ENCODE measurements around the gene IER3. TPM values are rescaled to one million over a fixed set of nuclear protein-coding genes. Genes with fewer than 3 reads are reported as not detected.

IER3 gene
- total RNA-seq, 1 experiment from 2014 or later: 82.4 TPM

DNA sequence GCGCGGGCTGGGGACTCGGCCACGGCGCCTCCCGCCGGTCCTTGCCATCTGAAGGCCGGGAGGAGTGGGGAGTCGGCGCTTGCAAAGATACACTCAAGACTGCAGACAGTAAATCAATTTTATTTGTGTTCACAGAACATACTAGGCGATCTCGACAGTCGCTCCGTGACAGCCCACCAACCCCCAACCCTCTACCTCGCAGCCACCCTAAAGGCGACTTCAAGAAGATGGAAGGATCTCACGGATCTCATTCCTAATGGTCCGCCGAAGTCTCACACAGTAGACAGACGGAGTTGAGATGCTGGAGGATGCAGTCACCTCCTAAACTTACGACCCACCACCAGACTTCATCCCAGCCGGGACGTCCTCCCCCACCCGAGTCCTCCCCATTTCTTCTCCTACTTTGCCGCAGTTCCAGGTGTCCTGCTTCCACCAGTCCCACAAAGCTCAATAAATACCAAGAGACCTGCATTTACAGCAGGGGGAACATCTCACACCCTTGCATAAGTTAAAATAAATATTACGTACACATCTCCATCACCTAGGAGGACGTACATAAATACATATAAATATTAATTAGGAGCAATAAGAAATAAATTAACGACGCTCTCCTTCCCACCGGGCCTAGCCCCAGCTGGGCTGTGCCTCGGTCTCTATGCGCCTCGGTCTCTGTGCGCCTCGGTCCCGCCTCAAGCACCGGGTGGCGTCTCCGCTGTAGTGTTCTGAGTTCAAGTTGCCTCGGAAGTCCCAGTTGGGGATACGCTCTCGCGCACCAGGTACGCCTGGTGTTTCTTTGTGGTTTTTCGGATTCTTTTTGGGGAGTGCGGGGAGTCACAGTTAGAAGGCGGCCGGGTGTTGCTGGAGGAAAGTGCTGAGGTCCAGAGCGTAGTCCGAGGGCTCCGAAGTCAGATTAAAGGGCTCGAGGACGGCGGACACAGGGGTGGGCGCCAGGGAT, 971 bp downstream of the IER3 start (continued):
- TF ChIP-seq TP53 (CRISPR knock-in tag; IDR thresholded peaks at IDR 0.05): no peak
- no peak for TF ChIP-seq CBFB (CRISPR knock-in tag; IDR thresholded peaks at IDR 0.05; ENCODE audit: low read depth)
- TF ChIP-seq, protein P1, sequence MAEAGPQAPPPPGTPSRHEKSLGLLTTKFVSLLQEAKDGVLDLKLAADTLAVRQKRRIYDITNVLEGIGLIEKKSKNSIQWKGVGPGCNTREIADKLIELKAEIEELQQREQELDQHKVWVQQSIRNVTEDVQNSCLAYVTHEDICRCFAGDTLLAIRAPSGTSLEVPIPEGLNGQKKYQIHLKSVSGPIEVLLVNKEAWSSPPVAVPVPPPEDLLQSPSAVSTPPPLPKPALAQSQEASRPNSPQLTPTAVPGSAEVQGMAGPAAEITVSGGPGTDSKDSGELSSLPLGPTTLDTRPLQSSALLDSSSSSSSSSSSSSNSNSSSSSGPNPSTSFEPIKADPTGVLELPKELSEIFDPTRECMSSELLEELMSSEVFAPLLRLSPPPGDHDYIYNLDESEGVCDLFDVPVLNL (CRISPR knock-in tag; IDR thresholded peaks at IDR 0.05; ENCODE audit: borderline replicate concordance, low read depth): no peak
- no peak for TF ChIP-seq ZNF138 (CRISPR knock-in tag; conservative IDR thresholded peaks at IDR 0.05)
- TF ChIP-seq, protein P2, sequence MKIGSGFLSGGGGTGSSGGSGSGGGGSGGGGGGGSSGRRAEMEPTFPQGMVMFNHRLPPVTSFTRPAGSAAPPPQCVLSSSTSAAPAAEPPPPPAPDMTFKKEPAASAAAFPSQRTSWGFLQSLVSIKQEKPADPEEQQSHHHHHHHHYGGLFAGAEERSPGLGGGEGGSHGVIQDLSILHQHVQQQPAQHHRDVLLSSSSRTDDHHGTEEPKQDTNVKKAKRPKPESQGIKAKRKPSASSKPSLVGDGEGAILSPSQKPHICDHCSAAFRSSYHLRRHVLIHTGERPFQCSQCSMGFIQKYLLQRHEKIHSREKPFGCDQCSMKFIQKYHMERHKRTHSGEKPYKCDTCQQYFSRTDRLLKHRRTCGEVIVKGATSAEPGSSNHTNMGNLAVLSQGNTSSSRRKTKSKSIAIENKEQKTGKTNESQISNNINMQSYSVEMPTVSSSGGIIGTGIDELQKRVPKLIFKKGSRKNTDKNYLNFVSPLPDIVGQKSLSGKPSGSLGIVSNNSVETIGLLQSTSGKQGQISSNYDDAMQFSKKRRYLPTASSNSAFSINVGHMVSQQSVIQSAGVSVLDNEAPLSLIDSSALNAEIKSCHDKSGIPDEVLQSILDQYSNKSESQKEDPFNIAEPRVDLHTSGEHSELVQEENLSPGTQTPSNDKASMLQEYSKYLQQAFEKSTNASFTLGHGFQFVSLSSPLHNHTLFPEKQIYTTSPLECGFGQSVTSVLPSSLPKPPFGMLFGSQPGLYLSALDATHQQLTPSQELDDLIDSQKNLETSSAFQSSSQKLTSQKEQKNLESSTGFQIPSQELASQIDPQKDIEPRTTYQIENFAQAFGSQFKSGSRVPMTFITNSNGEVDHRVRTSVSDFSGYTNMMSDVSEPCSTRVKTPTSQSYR (CRISPR knock-in tag; IDR thresholded peaks at IDR 0.05): no peak
- TF ChIP-seq ZNF263 (CRISPR knock-in tag; IDR thresholded peaks at IDR 0.05; ENCODE audit: low read depth): peak; percentile 80; the same call in 1 of the 2 replicates
- TF ChIP-seq ETV6 (CRISPR knock-in tag; IDR thresholded peaks at IDR 0.05): no peak
- TF ChIP-seq ZNF219 (CRISPR knock-in tag; IDR thresholded peaks at IDR 0.05; ENCODE audit: borderline replicate concordance): no peak
- TF ChIP-seq, protein P3, sequence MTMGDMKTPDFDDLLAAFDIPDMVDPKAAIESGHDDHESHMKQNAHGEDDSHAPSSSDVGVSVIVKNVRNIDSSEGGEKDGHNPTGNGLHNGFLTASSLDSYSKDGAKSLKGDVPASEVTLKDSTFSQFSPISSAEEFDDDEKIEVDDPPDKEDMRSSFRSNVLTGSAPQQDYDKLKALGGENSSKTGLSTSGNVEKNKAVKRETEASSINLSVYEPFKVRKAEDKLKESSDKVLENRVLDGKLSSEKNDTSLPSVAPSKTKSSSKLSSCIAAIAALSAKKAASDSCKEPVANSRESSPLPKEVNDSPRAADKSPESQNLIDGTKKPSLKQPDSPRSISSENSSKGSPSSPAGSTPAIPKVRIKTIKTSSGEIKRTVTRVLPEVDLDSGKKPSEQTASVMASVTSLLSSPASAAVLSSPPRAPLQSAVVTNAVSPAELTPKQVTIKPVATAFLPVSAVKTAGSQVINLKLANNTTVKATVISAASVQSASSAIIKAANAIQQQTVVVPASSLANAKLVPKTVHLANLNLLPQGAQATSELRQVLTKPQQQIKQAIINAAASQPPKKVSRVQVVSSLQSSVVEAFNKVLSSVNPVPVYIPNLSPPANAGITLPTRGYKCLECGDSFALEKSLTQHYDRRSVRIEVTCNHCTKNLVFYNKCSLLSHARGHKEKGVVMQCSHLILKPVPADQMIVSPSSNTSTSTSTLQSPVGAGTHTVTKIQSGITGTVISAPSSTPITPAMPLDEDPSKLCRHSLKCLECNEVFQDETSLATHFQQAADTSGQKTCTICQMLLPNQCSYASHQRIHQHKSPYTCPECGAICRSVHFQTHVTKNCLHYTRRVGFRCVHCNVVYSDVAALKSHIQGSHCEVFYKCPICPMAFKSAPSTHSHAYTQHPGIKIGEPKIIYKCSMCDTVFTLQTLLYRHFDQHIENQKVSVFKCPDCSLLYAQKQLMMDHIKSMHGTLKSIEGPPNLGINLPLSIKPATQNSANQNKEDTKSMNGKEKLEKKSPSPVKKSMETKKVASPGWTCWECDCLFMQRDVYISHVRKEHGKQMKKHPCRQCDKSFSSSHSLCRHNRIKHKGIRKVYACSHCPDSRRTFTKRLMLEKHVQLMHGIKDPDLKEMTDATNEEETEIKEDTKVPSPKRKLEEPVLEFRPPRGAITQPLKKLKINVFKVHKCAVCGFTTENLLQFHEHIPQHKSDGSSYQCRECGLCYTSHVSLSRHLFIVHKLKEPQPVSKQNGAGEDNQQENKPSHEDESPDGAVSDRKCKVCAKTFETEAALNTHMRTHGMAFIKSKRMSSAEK (CRISPR knock-in tag; IDR thresholded peaks at IDR 0.05; ENCODE audit: borderline replicate concordance): no peak
- no peak for TF ChIP-seq CREB1 (CRISPR knock-in tag; IDR thresholded peaks at IDR 0.05)

DNA sequence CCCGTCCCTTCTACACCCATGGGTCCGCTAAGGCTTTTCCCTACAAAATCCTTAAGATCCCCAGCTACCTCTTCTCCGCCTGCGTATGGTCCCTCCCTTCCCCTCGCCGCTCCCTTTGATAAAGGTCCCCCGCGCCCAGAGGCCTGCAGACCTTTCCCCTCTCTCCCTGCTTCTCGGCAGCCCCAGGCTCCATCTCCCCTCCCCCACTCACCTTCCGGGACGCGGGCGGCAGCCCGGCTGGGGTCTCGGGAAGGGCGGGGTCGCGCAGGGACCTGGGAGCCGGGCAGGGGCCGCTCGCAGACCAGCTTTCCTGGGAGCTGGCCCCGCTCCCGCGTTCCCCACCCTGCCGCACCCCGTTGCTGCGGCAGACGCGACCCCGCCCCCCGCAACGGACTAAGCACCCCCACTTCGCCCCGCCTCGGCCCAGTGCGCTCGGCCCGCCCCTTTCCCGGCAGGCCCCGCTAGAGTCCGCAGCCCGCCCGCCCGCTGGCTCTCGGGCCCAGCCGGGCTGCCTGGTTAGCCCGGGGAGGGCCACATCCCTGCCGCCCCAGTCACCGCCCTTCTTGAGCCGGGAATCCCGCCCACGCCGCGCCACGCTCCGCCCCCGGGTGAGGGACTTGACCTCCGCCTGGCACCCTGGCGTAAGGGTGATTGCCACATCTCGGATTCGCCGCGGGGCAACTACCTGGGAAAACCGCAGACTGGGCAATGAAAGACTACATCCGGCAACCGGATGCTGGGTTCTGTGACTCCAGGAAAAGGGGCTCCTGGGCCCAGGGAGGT, 1.8 kb downstream of the IER3 start, which contains the start of gene FLOT1:
TSS of gene FLOT1 (minus strand) at position 372 of the 783 bp plus-strand sequence. CDS start 498 bp downstream, outside the sequence.
- Mint-ChIP-seq H3K36me3 (peaks cover 47% of the 10 kb centered on the region), H3K4me1 (peaks cover 25% of the 10 kb centered on the region), H3K4me3 (peak within 1 kb of the TSS; percentile 98), H3K9me3 (no peaks in the 10 kb centered on the region), H3K27ac (peak within 1 kb of the TSS; percentile 91), H3K27me3 (ENCODE audit: low read depth) (peaks cover 5% of the 10 kb centered on the region; the same call in 1 of the 2 replicates)
- DNase-seq (ENCODE audit: low spot score) (peak; percentile 95), ATAC-seq (peak; percentile 76)
- CTCF ChIA-PET: interaction anchor here (0.6 to 2.8 kb wide), 7 partner anchors 12 to 87 kb away, joined by 3 to 13 read pairs (median 3); no protein-coding TSS in a partner anchor
- POLR2A ChIA-PET: interaction anchor here (0.6 to 0.8 kb wide), 2 partner anchors 10 to 128 kb away, joined by 5 read pairs; no protein-coding TSS in a partner anchor
- TF ChIP-seq ZNF263 (CRISPR knock-in tag; IDR thresholded peaks at IDR 0.05; ENCODE audit: low read depth) (no peak; the same call in 1 of the 2 replicates), ZNF671 (CRISPR knock-in tag; IDR thresholded peaks at IDR 0.05) (0 out of 2 replicates have a peak, but pooled peaks have one; percentile 36), MYBL2 (CRISPR knock-in tag; IDR thresholded peaks at IDR 0.05) (peak; percentile 81), ETV6 (CRISPR knock-in tag; IDR thresholded peaks at IDR 0.05) (0 out of 2 replicates have a peak, but pooled peaks have one; percentile 66), TP53 (CRISPR knock-in tag; IDR thresholded peaks at IDR 0.05) (no peak), SP1 (CRISPR knock-in tag; conservative IDR thresholded peaks at IDR 0.05) (peak; percentile 94), TCF7 (CRISPR knock-in tag; IDR thresholded peaks at IDR 0.05; ENCODE audit: low read depth) (no peak), CBFB (CRISPR knock-in tag; IDR thresholded peaks at IDR 0.05; ENCODE audit: low read depth) (no peak), FOXJ3 (CRISPR knock-in tag; IDR thresholded peaks at IDR 0.05; ENCODE audit: borderline replicate concordance) (no peak), NR2C2 (CRISPR knock-in tag; IDR thresholded peaks at IDR 0.05) (no peak), ZNF396 (CRISPR knock-in tag; IDR thresholded peaks at IDR 0.05; ENCODE audit: borderline replicate concordance) (no peak)
- TF ChIP-seq, protein P4, sequence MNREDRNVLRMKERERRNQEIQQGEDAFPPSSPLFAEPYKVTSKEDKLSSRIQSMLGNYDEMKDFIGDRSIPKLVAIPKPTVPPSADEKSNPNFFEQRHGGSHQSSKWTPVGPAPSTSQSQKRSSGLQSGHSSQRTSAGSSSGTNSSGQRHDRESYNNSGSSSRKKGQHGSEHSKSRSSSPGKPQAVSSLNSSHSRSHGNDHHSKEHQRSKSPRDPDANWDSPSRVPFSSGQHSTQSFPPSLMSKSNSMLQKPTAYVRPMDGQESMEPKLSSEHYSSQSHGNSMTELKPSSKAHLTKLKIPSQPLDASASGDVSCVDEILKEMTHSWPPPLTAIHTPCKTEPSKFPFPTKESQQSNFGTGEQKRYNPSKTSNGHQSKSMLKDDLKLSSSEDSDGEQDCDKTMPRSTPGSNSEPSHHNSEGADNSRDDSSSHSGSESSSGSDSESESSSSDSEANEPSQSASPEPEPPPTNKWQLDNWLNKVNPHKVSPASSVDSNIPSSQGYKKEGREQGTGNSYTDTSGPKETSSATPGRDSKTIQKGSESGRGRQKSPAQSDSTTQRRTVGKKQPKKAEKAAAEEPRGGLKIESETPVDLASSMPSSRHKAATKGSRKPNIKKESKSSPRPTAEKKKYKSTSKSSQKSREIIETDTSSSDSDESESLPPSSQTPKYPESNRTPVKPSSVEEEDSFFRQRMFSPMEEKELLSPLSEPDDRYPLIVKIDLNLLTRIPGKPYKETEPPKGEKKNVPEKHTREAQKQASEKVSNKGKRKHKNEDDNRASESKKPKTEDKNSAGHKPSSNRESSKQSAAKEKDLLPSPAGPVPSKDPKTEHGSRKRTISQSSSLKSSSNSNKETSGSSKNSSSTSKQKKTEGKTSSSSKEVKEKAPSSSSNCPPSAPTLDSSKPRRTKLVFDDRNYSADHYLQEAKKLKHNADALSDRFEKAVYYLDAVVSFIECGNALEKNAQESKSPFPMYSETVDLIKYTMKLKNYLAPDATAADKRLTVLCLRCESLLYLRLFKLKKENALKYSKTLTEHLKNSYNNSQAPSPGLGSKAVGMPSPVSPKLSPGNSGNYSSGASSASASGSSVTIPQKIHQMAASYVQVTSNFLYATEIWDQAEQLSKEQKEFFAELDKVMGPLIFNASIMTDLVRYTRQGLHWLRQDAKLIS (CRISPR knock-in tag; IDR thresholded peaks at IDR 0.05; ENCODE audit: borderline replicate concordance): 0 out of 2 replicates have a peak, but pooled peaks have one; percentile 65

All from WTC11 (cell line).